ENCODE results near the gene B3GAT1.

Gene B3GAT1

GRCh38 chr11:134397304-134398078, 14.6 kb downstream of the B3GAT1 start:
- TF ChIP-seq, protein P1, sequence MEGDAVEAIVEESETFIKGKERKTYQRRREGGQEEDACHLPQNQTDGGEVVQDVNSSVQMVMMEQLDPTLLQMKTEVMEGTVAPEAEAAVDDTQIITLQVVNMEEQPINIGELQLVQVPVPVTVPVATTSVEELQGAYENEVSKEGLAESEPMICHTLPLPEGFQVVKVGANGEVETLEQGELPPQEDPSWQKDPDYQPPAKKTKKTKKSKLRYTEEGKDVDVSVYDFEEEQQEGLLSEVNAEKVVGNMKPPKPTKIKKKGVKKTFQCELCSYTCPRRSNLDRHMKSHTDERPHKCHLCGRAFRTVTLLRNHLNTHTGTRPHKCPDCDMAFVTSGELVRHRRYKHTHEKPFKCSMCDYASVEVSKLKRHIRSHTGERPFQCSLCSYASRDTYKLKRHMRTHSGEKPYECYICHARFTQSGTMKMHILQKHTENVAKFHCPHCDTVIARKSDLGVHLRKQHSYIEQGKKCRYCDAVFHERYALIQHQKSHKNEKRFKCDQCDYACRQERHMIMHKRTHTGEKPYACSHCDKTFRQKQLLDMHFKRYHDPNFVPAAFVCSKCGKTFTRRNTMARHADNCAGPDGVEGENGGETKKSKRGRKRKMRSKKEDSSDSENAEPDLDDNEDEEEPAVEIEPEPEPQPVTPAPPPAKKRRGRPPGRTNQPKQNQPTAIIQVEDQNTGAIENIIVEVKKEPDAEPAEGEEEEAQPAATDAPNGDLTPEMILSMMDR (IDR thresholded peaks at IDR 0.05) = no peak

DNA sequence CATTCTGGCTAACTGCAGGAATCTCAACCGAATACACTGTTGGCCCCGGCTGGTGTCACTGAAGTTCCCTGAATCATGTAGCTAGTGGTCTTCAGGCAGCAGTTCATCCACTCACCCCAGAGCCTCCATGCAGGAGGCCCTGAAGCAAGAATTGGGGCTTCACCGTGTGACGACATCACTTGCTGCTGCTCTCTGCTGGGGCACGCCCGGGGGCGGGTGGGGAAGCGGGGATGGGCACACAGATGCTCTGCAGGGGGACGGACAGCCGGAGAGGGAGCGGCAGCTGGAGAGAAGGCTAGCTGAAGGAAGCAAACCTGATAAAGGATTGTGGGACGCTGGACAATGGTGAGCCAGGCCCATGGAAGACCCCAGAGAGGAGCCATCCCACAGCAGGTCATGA, 17.0 kb downstream of the B3GAT1 start:
- TF ChIP-seq, protein P1 (IDR thresholded peaks at IDR 0.05) = no peak

DNA sequence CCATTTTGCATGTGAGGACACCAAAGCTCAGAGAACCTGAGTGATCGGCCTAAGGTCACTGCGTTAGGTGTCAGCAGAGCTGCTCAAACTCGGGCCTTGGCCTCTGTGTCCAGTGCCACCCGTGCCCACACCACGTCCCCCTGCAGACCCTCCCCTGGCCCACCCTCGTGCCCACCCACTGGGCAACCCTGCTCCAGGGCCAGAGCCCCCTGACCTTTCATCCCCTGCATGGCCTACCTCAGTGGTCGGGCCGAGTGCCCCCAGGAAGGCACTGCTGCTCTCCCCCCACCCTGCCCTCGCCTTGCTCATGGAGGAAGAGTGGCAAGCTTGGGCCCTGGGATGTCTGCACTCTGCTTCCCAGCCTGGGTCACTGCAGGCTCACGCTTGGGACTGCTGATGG, 17.7 kb downstream of the B3GAT1 start:
- TF ChIP-seq, protein P1 (IDR thresholded peaks at IDR 0.05) = no peak

DNA sequence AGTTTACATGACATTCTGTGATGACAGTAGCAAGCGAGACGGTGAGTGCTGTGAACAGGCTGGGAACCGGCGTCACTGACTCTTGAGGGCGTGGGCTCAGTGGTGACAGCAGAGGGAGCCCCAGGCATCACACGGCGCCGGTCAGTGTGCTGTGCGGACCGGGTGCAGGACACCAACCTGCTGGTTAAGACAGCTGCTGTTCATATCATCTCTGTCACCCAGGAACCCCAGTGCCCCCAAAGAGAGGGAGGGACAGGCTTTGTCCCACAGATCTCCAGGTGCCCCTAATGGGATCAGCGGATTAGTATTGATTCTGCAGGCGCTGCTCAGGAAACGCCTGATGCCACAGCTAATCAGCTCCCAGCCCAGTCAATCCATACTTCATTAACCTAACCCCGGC, 18.4 kb downstream of the B3GAT1 start:
- TF ChIP-seq, protein P1 (IDR thresholded peaks at IDR 0.05) = peak; percentile 60

GRCh38 chr11:134392953-134393615, 19.0 kb downstream of the B3GAT1 start:
- TF ChIP-seq, protein P1 (IDR thresholded peaks at IDR 0.05) = no peak

DNA sequence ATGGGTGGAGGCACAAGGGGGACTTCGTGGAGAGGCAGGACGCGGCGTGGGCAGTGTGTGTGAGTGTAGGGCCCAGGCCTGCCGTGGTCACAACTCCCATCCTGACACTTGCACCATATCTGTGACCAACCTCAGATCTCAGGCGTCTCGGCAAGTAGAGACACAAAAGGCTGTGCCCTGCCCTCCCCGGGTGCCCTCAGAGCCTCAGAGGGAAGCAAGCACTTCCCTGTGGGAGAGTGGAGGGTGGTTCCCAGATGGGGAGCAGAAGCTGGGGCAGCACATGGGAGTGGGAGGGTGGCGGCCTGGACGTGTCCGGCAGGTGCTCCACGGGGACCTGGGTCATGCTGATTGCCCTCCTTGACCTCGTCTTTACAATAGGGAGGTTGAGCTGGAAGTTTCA, 20.4 kb downstream of the B3GAT1 start:
- TF ChIP-seq, protein P1 (IDR thresholded peaks at IDR 0.05) = no peak

- TF ChIP-seq, protein P1 (IDR thresholded peaks at IDR 0.05) = peak; percentile 20; the same call in 1 of the 2 replicates
Measured at GRCh38 chr11:134390706-134391569, 21.1 kb downstream of the B3GAT1 start.
